Ovary (tissue), 3 donors: ENCODE data around the gene ARVCF.

Experiments used
- EP300 ChIP-seq: sonication (generic); formaldehyde crosslinking; IDR thresholded peaks from one replicate; pipeline ENCODE4 v1.6.1; 2017; ENCODE audit warnings: antibody characterized with exemption
- POLR2A ChIP-seq: fragments of 450-650 bp; IDR thresholded peaks from one replicate; pipeline ENCODE4 v1.6.1; 2017; ENCODE audit warnings: antibody characterized with exemption, mild to moderate bottlenecking, moderate library complexity
- TF ChIP-seq, protein P1 (sequence below), 3 donors: fragments of 450-650 bp in 2 of 3; fragments of 200-600 bp in 1 of 3; IDR thresholded peaks; one replicate each; pipeline versions ENCODE4 v1.5.1 to v1.8.0; 2016 to 2022; ENCODE audit warnings: antibody characterized with exemption in 3 of 3, mild to moderate bottlenecking in 1 of 3
- donor health status: DM: no; HTN: no; CAD: no.

DNA sequence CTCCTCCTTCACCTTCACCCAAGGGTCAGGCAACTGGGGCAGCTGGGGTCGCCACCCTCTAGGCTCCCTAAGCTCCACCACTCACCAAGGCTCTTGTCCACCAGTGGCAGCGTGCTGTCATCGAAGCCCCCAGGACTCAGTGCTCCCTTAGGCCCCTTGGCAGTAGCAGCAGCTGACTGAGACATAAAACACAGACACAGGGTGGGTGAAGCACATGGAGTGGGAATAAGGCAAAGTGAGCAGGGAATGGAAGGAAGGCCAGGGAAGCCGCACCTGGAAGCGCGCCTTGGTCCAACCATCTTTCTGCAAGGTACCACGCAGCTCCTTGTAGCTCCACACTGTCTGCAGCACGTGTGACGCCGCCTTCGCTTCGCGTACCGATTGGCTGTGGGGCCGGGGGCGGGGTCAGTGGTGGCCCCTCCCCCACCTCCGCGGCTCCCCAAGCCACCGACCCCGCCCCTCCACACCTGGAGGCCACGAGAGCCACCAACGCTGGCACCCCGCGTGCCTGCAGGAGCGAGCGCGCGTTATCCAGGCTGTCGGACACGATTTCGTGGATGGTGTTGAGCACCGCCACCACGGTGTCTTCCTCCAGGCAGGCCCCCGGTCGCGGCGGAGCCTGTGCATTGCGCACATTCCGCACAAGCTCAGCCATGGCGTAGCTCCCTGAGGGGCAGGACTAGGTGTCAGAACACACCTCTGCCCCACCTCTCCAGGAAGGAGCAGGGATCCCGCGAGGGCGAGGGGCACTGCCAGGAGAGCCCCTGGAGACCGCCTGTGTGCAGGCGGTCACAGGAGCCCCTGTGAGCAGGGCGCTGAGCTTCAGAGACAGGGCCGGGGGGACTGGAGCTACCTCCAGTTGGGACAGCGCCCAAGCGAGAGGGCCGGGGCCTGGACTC lies 43.7 kb downstream of the ARVCF start:
- TF ChIP-seq, protein P1, sequence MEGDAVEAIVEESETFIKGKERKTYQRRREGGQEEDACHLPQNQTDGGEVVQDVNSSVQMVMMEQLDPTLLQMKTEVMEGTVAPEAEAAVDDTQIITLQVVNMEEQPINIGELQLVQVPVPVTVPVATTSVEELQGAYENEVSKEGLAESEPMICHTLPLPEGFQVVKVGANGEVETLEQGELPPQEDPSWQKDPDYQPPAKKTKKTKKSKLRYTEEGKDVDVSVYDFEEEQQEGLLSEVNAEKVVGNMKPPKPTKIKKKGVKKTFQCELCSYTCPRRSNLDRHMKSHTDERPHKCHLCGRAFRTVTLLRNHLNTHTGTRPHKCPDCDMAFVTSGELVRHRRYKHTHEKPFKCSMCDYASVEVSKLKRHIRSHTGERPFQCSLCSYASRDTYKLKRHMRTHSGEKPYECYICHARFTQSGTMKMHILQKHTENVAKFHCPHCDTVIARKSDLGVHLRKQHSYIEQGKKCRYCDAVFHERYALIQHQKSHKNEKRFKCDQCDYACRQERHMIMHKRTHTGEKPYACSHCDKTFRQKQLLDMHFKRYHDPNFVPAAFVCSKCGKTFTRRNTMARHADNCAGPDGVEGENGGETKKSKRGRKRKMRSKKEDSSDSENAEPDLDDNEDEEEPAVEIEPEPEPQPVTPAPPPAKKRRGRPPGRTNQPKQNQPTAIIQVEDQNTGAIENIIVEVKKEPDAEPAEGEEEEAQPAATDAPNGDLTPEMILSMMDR (IDR thresholded peaks at IDR 0.05): no peak
- TF ChIP-seq POLR2A (no peak), EP300 (no peak)
